ENCODE measurements around the gene C4orf51.

C4orf51 gene

GRCh38 chr4:145709843-145710242 is 29.9 kb downstream of the C4orf51 start:
- DNase-seq (ENCODE audit: low read depth, low spot score), result no peak

- DNase-seq (ENCODE audit: low read depth, low spot score), result no peak
These were observed 36.3 kb downstream of the C4orf51 start for GRCh38 chr4:145716200-145716599.

- DNase-seq (ENCODE audit: low read depth, low spot score), result no peak
These were observed 36.8 kb downstream of the C4orf51 start for GRCh38 chr4:145716661-145717200.

GRCh38 chr4:145719752-145720624 is 40.0 kb downstream of the C4orf51 start:
- no peak for DNase-seq (ENCODE audit: low read depth, low spot score)

GRCh38 chr4:145720656-145721055 is 40.7 kb downstream of the C4orf51 start:
- DNase-seq (ENCODE audit: low read depth, low spot score), result no peak

- DNase-seq (ENCODE audit: low read depth, low spot score), result no peak
These were observed 42.6 kb downstream of the C4orf51 start for GRCh38 chr4:145722561-145722960.

- DNase-seq (ENCODE audit: low read depth, low spot score), result no peak
These were observed 43.4 kb downstream of the C4orf51 start for GRCh38 chr4:145723336-145723735.

GRCh38 chr4:145730026-145730425 is 50.1 kb downstream of the C4orf51 start:
- no peak for DNase-seq (ENCODE audit: low read depth, low spot score)

GRCh38 chr4:145731028-145731427 is 51.1 kb downstream of the C4orf51 start:
- peak; percentile 70 for DNase-seq (ENCODE audit: low read depth, low spot score)

- no peak for DNase-seq (ENCODE audit: low read depth, low spot score)
These were observed 52.3 kb downstream of the C4orf51 start for GRCh38 chr4:145732001-145732815.

GRCh38 chr4:145732895-145733880 is 53.2 kb downstream of the C4orf51 start:
- peak; percentile 75 for DNase-seq (ENCODE audit: low read depth, low spot score)

- DNase-seq (ENCODE audit: low read depth, low spot score), result no peak
These were observed 54.1 kb downstream of the C4orf51 start for GRCh38 chr4:145734031-145734430.

- no peak for DNase-seq (ENCODE audit: low read depth, low spot score)
These were observed 54.8 kb downstream of the C4orf51 start for GRCh38 chr4:145734576-145735346.

- no peak for DNase-seq (ENCODE audit: low read depth, low spot score)
These were observed 55.4 kb downstream of the C4orf51 start for GRCh38 chr4:145735347-145735675.

- no peak for DNase-seq (ENCODE audit: low read depth, low spot score)
These were observed 55.9 kb downstream of the C4orf51 start for GRCh38 chr4:145735827-145736226.

- no peak for DNase-seq (ENCODE audit: low read depth, low spot score)
These were observed 56.4 kb downstream of the C4orf51 start for GRCh38 chr4:145736241-145736831.

GRCh38 chr4:145739845-145740244 is 59.9 kb downstream of the C4orf51 start:
- DNase-seq (ENCODE audit: low read depth, low spot score), result no peak

GRCh38 chr4:145740806-145741205 is 60.9 kb downstream of the C4orf51 start:
- DNase-seq (ENCODE audit: low read depth, low spot score), result no peak

- DNase-seq (ENCODE audit: low read depth, low spot score), result no peak
These were observed 63.7 kb downstream of the C4orf51 start for GRCh38 chr4:145743641-145744040.

- no peak for DNase-seq (ENCODE audit: low read depth, low spot score)
These were observed 75.9 kb downstream of the C4orf51 start for GRCh38 chr4:145755802-145756201.
